Stomach smooth muscle (tissue), 2 donors: ENCODE results near the gene KIF21A.

Experiments used
- H3K27ac ChIP-seq: one replicate; pipeline ENCODE4 v1.7.0; 2013; ENCODE audit warnings: mild to moderate bottlenecking, low read length, inconsistent platforms
- H3K27me3 ChIP-seq, 2 donors: one replicate each; pipeline ENCODE4 v1.7.0; 2013; ENCODE audit warnings: low read length in 2 of 2; ENCODE audit not compliant: insufficient read depth in 2 of 2, control insufficient read depth in 1 of 2
- H3K36me3 ChIP-seq, 2 donors: one replicate each; pipeline ENCODE4 v1.7.0; 2013; ENCODE audit warnings: low read length in 2 of 2; ENCODE audit not compliant: control insufficient read depth in 2 of 2, insufficient read depth in 2 of 2
- H3K4me1 ChIP-seq: one replicate; pipeline ENCODE4 v1.7.0; 2013; ENCODE audit warnings: low read length; ENCODE audit not compliant: control insufficient read depth, insufficient read depth
- H3K4me3 ChIP-seq, 2 donors: one replicate each; pipeline ENCODE4 v1.7.0; 2013; ENCODE audit warnings: low read length in 2 of 2
- H3K9ac ChIP-seq, 2 donors: one replicate each; pipeline ENCODE4 v1.7.0; 2013; ENCODE audit warnings: low read length in 2 of 2, mild to moderate bottlenecking in 1 of 2
- H3K9me3 ChIP-seq, 2 donors: one replicate each; pipeline ENCODE4 v1.7.0; 2013; ENCODE audit warnings: low read length in 2 of 2; ENCODE audit not compliant: control insufficient read depth in 2 of 2
- donor health status: healthy.
- donor health status: Pancreatic carcinoma.

The KIF21A gene

GRCh38 chr12:39278426-39278825 is 164.5 kb downstream of the KIF21A start:
- Histone ChIP-seq H3K27ac (no peak overlapping the region), H3K36me3 (no peaks in the 10 kb centered on the region), H3K9me3 (no peaks in the 10 kb centered on the region), H3K4me3 (no peak overlapping the region), H3K9ac (no peak overlapping the region), H3K27me3 (no peaks in the 10 kb centered on the region), H3K4me1 (no peaks in the 10 kb centered on the region)

GRCh38 chr12:39277416-39277815 is 165.5 kb downstream of the KIF21A start:
- Histone ChIP-seq H3K4me3 (no peak overlapping the region), H3K27ac (no peak overlapping the region), H3K27me3 (no peaks in the 10 kb centered on the region), H3K36me3 (no peaks in the 10 kb centered on the region), H3K4me1 (no peaks in the 10 kb centered on the region), H3K9me3 (no peaks in the 10 kb centered on the region), H3K9ac (no peak overlapping the region)

- no peak overlapping the region for H3K9ac ChIP-seq
- H3K4me1 ChIP-seq, result no peaks in the 10 kb centered on the region
- no peaks in the 10 kb centered on the region for H3K27me3 ChIP-seq
- H3K9me3 ChIP-seq, result no peaks in the 10 kb centered on the region
- H3K27ac ChIP-seq, result no peak overlapping the region
- H3K4me3 ChIP-seq, result no peak overlapping the region
- no peaks in the 10 kb centered on the region for H3K36me3 ChIP-seq
Measured at GRCh38 chr12:39275846-39276245, 167.1 kb downstream of the KIF21A start.

GRCh38 chr12:39272871-39273655 is 169.9 kb downstream of the KIF21A start:
- H3K9me3 ChIP-seq, result no peaks in the 10 kb centered on the region
- H3K27ac ChIP-seq, result no peak overlapping the region
- no peaks in the 10 kb centered on the region for H3K36me3 ChIP-seq
- no peak overlapping the region for H3K9ac ChIP-seq
- no peaks in the 10 kb centered on the region for H3K4me1 ChIP-seq
- H3K4me3 ChIP-seq, result no peak overlapping the region
- H3K27me3 ChIP-seq, result no peaks in the 10 kb centered on the region

GRCh38 chr12:39269492-39269891 is 173.4 kb downstream of the KIF21A start:
- Histone ChIP-seq H3K27me3 (no peaks in the 10 kb centered on the region), H3K27ac (no peak overlapping the region), H3K9me3 (no peaks in the 10 kb centered on the region), H3K4me1 (no peaks in the 10 kb centered on the region), H3K36me3 (no peaks in the 10 kb centered on the region), H3K4me3 (no peak overlapping the region), H3K9ac (no peak overlapping the region)

GRCh38 chr12:39267886-39268285 is 175.0 kb downstream of the KIF21A start:
- H3K4me3 ChIP-seq, result no peak overlapping the region
- H3K9me3 ChIP-seq, result no peaks in the 10 kb centered on the region
- no peaks in the 10 kb centered on the region for H3K4me1 ChIP-seq
- H3K9ac ChIP-seq, result no peak overlapping the region
- no peaks in the 10 kb centered on the region for H3K36me3 ChIP-seq
- no peaks in the 10 kb centered on the region for H3K27me3 ChIP-seq
- H3K27ac ChIP-seq, result no peak overlapping the region

GRCh38 chr12:39252628-39253027 is 190.3 kb downstream of the KIF21A start:
- no peak overlapping the region for H3K9ac ChIP-seq
- H3K9me3 ChIP-seq, result no peaks in the 10 kb centered on the region
- no peaks in the 10 kb centered on the region for H3K27me3 ChIP-seq
- H3K36me3 ChIP-seq, result no peaks in the 10 kb centered on the region
- H3K4me3 ChIP-seq, result no peak overlapping the region
- no peaks in the 10 kb centered on the region for H3K4me1 ChIP-seq
- H3K27ac ChIP-seq, result no peak overlapping the region
